ENCODE data around the gene RAB6A.
"Not testable (repeated sequence)": the region's sequence is repeated elsewhere in the genome, so short reads cannot be mapped to it uniquely, and the experiment has no call there.

The RAB6A gene

DNA sequence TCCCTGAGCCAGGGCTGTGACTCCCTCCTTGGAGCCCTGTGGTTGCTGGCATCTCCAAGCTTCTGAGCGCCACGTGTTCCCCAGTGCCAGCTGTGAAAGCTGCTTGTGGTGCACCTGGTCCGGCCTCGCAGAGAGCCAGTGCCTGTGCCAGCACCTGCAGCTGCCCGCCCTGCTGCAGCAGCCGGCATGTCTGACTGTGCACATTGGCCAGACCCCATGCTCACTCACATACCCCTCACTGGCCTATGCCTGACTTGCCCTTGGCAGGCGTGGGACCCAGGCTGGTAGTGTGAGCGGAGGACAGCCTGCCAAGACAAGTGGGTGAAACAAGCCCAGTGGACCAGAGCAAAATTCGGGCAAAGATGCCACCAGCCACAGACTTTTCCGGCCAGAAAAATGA is 36.6 kb upstream of the RAB6A start:
- TF ChIP-seq, protein P1, sequence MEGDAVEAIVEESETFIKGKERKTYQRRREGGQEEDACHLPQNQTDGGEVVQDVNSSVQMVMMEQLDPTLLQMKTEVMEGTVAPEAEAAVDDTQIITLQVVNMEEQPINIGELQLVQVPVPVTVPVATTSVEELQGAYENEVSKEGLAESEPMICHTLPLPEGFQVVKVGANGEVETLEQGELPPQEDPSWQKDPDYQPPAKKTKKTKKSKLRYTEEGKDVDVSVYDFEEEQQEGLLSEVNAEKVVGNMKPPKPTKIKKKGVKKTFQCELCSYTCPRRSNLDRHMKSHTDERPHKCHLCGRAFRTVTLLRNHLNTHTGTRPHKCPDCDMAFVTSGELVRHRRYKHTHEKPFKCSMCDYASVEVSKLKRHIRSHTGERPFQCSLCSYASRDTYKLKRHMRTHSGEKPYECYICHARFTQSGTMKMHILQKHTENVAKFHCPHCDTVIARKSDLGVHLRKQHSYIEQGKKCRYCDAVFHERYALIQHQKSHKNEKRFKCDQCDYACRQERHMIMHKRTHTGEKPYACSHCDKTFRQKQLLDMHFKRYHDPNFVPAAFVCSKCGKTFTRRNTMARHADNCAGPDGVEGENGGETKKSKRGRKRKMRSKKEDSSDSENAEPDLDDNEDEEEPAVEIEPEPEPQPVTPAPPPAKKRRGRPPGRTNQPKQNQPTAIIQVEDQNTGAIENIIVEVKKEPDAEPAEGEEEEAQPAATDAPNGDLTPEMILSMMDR (IDR thresholded peaks at IDR 0.05; ENCODE audit: low read depth, low read length): no peak
- no peak overlapping the region for H3K4me3 ChIP-seq (ENCODE audit: low read depth, low read length)
- in situ Hi-C loops (cut with HindIII; ENCODE audit: low sequenced_read_pairs): no loop called here
- DNase-seq (ENCODE audit: low read depth, low spot score): no peak

DNA sequence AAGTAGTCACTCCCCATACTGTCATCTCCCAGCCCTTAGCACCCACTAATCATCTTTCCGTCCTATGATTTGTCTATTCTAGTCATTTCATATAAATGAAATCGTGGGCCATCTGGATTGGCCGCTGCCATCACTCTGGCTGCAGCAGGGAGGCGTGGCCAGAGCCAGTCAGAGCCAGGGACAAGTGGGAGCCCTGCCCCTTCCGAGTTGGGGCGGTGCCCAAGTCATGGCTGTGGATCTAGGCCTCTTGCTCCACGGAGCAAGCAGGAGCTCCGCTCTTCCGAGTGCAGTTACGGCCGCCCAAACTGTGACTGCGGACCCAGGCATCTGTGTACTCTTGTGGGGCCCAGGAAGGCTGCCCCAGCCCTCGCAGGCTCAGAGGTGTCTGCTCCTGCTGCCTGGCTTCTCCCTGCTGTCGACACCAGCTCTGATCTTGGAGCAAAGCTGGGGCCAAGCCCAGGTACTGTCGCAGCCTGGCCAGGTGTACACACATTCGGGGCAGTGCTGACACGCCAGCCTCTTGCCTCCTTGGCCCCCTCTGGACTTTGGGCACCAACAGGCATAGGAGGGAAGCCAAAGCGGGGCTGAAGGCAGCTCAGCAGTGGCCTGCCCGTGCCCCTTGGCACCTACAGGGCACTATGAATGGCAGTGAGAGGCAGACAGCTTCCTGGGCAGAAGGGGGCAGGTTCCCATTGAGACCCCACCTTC is 35.2 kb upstream of the RAB6A start:
- TF ChIP-seq, protein P1 (IDR thresholded peaks at IDR 0.05; ENCODE audit: low read depth, low read length): no peak
- H3K4me3 ChIP-seq (ENCODE audit: low read depth, low read length): no peak overlapping the region
- in situ Hi-C loops (cut with HindIII; ENCODE audit: low sequenced_read_pairs): no loop called here
- no peak for DNase-seq (ENCODE audit: low read depth, low spot score)

DNA sequence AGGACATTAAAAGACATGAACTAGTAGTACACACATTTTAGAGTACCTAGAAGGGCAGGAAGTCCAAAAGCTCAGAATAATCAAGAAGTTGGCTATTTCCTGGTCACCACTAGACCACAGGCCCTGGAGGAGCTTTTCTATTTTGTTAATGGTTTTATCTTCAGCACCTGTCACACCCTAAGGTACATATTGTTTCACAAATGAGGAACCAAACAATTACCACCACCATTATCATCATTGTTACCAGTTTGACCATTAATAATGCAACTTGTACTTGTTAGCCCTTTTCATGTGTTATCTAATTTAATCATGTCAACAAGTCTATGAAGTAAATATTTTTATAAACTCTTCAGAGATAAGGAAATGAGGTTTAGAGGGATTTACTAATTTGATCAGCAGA is 31.7 kb upstream of the RAB6A start:
- no peak for DNase-seq (ENCODE audit: low read depth, low spot score)
- TF ChIP-seq, protein P1 (IDR thresholded peaks at IDR 0.05; ENCODE audit: low read depth, low read length): no peak
- in situ Hi-C loops (cut with HindIII; ENCODE audit: low sequenced_read_pairs): no loop called here
- no peak overlapping the region for H3K4me3 ChIP-seq (ENCODE audit: low read depth, low read length)

DNA sequence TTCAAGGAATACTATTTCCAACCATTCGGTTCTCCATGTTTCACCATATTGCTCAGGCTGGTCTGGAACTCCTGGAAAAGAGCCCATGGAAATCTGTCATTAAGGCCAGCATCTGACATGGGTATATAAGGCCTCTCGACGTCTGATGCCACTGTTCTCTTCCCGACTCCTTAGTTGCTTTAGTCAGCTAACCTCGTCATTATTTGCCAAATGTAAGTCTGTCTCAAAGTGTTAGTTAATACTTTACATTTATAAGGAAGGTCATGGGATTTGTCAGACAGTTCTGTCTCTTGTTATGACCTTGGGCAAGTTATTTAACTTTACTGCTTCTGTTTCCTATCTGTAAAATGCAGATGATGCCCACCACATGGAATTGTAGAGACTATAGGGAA is 28.4 kb upstream of the RAB6A start:
- in situ Hi-C loops (cut with HindIII; ENCODE audit: low sequenced_read_pairs): no loop called here
- DNase-seq (ENCODE audit: low read depth, low spot score): no peak
- TF ChIP-seq, protein P1 (IDR thresholded peaks at IDR 0.05; ENCODE audit: low read depth, low read length): no peak
- no peak overlapping the region for H3K4me3 ChIP-seq (ENCODE audit: low read depth, low read length)

DNA sequence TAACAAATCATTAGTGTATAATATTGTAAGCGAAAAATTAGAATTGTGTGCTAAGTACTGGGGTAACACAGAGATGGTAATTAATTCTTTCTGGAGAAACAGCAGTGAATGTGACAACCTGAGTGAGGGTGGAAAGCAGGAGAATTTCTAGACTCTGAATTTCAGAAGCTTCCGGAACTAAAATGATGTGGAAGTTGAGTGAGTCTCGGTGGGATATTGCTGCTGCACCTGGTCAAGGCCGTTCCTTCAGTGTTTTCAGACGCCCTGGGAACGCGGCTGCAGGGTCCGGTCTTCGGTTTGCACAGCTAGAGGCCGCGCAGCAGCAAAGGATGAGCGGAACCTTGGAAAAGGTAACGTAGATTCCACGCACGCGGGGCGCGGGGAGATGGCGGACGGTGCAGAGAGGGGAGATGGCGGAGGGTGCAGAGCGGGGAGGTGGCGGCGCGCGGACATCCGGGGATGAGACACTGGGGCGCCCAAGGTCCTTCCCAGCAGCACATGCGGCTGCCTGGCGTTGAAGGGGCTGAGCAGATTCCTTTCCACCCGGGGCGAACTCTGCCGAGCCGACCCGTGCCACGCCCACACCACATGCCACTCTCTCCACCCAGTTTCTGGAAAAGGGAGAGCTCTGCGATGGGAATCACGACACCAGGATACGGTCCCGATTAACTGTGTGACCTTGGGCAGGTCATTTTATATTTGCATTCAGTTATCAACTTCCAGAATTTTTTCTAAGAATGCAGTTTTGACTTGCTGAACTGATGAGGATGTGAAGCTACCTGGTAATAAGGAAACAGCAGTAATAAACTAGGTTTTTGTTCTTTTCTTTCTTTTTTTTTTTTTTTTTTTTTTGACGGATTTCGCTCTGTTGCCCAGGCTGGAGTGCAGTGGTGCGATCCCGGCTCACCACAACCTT is 27.0 kb upstream of the RAB6A start, which contains the start of gene MRPL48:
TSS of gene MRPL48 (plus strand) at position 232 of the 916 bp plus-strand sequence. CDS start at position 330, 98 bp downstream.
- H3K4me3 ChIP-seq (ENCODE audit: low read depth, low read length): peak within 1 kb of the TSS; percentile 81
- in situ Hi-C loops (cut with HindIII; ENCODE audit: low sequenced_read_pairs): no loop called here
- peak; percentile 95 for DNase-seq (ENCODE audit: low read depth, low spot score)
- TF ChIP-seq, protein P1 (IDR thresholded peaks at IDR 0.05; ENCODE audit: low read depth, low read length): no peak

DNA sequence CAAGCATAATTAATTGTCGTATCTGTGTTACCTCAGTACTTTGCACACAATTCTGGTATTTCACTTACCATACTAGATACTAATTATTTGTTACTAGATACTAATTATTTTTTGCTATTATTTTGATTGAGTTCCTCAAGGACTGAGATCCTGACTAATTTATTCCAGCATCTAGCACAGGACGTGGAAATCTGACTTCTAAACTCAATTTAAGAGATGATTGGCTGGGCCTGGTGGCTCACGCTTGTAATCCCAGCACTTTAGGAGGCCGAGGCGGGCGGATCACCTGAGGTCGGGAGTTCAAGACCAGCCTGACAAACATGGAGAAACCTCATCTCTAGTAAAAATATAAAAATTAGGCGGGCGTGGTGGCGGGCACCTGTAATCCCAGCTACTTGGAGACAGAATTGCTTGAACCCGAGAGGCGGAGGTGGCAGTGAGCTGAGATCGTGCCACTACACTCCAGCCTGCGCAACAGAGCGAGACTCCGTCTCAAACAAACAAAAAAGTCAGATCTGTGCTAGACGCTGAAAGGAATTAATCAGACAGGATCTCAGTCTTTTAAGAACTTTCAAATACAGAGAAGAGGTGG is 26.3 kb upstream of the RAB6A start:
- in situ Hi-C loops (cut with HindIII; ENCODE audit: low sequenced_read_pairs): no loop called here
- H3K4me3 ChIP-seq (ENCODE audit: low read depth, low read length): peak overlapping the region; percentile 81
- TF ChIP-seq, protein P1 (IDR thresholded peaks at IDR 0.05; ENCODE audit: low read depth, low read length): no peak
- no peak for DNase-seq (ENCODE audit: low read depth, low spot score)

DNA sequence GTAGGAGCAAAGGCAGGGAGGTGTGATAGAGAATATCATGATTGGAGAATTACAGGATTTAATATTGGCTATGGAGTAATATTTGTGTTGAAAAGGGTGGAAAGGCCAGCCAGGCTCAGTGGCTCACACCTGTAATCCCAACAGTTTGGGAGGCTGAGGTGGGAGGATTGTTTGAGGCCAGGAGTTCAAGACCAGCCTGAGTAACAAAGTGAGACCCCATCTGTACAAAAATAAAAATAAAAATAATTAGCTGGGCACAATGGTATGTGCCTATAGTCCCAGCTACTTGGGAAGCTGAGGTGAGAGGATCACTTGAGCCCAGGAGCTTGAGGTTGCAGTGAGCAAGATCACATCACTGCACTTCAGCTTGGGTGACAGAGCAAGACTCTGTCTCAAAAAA is 24.6 kb upstream of the RAB6A start:
- DNase-seq (ENCODE audit: low read depth, low spot score); H3K4me3 ChIP-seq (ENCODE audit: low read depth, low read length); in situ Hi-C loops (cut with HindIII; ENCODE audit: low sequenced_read_pairs): not testable (repeated sequence)

Data from astrocyte of the spinal cord (primary cell).